Cortex of kidney (tissue), 1 donor: ENCODE data around the gene CROCC2.

Source experiments
- DNase-seq: peaks from one replicate; lab custom pipeline; 2025; lab: John Stamatoyannopoulos, UW

CROCC2 gene

GRCh38 chr2:241015439-241015838 is 109.3 kb downstream of the CROCC2 start:
- no peak for DNase-seq

DNA sequence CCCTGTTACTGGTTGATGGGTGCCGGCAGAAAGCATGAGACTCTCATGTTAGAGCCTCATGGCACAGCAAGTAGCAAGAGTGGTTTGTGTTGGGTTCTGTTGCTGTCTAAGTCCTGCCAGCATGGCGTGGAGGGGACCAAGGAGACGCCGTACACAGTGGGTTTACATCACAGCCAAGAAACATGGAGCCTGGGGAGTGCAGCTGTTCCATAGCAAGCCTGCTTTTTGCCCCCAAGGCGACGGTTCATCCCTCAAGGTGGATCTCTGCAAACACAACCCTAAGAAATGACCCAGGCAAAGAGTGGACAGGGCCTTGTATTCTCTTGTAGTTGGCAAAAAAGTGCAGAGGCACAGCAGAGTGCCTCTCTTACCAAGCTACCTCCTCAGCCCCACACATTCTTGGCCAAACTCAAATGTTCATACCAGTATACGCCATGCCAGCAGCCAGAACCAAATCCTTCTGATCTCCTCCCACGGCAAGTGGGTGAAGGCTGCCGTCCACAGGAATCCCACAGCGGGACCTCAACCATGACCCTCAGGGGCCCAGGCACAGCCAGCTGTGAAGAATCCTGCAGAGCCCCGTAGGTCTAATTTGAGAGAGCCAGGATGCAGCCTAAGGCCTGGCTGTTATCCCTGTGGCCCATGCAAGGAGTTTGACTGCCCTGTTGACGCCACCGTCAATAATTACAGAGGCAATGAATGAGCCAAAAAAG is 111.2 kb downstream of the CROCC2 start:
- DNase-seq = no peak

GRCh38 chr2:241018051-241018891 is 112.1 kb downstream of the CROCC2 start:
- DNase-seq = no peak

- no peak for DNase-seq
Measured at GRCh38 chr2:241019441-241020139, 113.5 kb downstream of the CROCC2 start.

GRCh38 chr2:241020201-241020600 is 114.1 kb downstream of the CROCC2 start:
- DNase-seq = no peak

GRCh38 chr2:241020629-241021190 is 114.6 kb downstream of the CROCC2 start:
- DNase-seq = no peak

GRCh38 chr2:241025639-241026038 is 119.5 kb downstream of the CROCC2 start:
- no peak for DNase-seq

- DNase-seq = no peak
Measured at GRCh38 chr2:241029599-241030332, 123.6 kb downstream of the CROCC2 start.

- DNase-seq = no peak
Measured at GRCh38 chr2:241030333-241030680, 124.2 kb downstream of the CROCC2 start.

DNA sequence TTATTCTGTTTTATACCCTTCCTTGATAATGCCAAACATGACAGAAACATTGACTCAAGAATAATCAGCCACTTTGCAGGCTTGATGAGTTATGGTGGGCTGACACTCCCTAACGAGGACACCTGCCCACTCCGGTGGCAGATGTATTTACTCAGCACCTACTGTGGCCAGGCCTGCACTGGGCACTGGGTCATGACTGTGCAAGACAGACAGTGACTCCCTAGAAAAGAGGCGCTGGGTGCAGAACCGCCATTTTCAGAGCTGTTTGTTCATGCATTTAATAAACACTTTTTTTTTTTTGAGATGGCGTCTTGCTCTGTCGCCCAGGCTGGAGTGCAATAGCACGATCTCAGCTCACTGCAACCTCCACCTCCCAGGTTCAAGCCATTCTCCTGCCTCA is 124.7 kb downstream of the CROCC2 start:
- DNase-seq = no peak

GRCh38 chr2:241031436-241032165 is 125.5 kb downstream of the CROCC2 start:
- DNase-seq = no peak

DNA sequence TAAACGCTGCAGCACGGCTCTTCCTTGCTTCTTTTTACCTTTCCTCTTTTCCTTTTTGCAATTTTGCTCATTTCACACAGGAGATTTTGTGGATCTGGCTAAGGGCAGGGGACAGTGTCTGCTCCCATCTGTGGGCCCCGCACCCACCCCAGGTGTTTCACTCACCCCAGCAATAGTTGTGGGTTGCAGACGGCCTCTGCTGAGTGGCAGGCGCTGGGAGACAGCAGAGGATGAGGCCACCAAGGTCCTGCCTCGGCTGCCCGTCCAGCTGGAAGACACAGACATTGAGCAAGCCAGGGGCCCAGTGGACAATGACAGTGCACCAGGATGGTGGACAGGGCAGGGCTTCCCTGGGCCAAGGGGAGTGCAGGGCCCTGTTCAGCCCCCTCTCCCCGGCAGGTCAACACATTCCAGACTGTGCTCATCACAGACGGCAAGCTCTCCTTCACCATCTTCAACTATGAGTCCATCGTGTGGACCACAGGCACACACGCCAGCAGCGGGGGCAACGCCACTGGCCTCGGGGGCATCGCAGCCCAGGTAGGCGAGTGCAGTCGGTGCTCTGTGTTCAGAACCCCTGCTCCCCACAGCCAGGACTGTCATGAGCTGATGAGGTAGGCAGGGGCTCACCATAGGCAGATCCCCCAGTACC is 127.3 kb downstream of the CROCC2 start:
- no peak for DNase-seq

- no peak for DNase-seq
Measured at GRCh38 chr2:241033994-241034393, 127.9 kb downstream of the CROCC2 start.

- no peak for DNase-seq
Measured at GRCh38 chr2:241034490-241035141, 128.5 kb downstream of the CROCC2 start.

GRCh38 chr2:241035142-241035817 is 129.1 kb downstream of the CROCC2 start:
- DNase-seq = no peak

- no peak for DNase-seq
Measured at GRCh38 chr2:241035818-241036396, 129.8 kb downstream of the CROCC2 start.

DNA sequence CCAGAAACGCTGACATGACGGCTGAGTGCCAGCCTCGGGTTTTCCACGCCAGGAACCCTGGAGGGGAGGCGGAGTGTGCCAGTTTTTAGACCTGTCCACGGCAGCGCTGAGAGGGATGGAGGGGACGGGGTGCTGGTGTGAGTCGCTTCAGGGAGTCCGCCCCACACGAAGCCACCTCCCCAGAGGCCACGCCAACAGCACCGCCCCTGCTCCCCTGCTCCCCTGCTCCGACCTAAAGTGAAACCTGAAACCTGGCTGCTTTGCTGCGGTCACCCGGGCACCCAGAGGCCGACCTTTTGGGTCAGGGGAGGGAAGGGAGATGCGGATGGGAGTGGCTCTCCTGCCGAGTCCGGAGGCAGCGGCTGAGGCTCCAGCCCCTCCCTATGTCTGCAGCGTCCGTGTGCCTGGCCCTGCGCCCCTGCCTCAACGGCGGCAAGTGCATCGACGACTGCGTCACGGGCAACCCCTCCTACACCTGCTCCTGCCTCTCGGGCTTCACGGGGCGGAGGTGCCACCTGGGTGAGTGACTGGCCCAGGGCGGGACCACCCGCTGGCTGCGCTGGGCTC is 130.3 kb downstream of the CROCC2 start:
- no peak for DNase-seq

DNA sequence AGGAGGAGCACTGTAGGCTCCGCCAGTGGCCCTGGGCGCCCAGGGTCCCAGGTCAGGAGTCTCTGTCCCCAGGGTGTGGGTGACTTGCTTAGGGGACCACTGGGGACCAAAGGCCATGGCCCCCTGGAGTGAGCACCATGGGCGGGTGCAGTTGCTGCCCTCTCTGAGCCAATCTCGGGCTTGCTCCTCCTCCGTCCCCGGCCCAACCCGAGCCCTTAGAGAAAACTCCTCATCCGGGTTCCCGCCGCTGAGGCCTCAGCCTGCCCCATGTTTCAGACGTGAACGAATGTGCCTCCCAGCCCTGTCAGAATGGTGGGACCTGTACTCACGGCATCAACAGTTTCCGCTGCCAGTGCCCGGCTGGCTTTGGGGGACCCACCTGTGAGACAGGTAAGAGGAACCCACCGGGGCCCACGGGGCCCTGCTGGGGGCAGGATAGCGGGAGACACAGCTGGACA is 130.9 kb downstream of the CROCC2 start:
- DNase-seq = no peak

- no peak for DNase-seq
Measured at GRCh38 chr2:241037498-241037897, 131.4 kb downstream of the CROCC2 start.
